Measurements from ENCODE around the gene COMMD7.

The COMMD7 gene

GRCh38 chr20:32675223-32675975 is 67.9 kb downstream of the COMMD7 start:
- no peak for DNase-seq

- DNase-seq, result peak; percentile 53
Observed at GRCh38 chr20:32674362-32674789, 68.9 kb downstream of the COMMD7 start.

- DNase-seq, result no peak
Observed at GRCh38 chr20:32672982-32673851, 70.0 kb downstream of the COMMD7 start.

GRCh38 chr20:32672394-32672981 is 70.8 kb downstream of the COMMD7 start:
- DNase-seq, result no peak

- no peak for DNase-seq
Observed at GRCh38 chr20:32670773-32671455, 72.4 kb downstream of the COMMD7 start.

GRCh38 chr20:32667027-32667426 is 76.2 kb downstream of the COMMD7 start:
- DNase-seq, result no peak

GRCh38 chr20:32664678-32665159 is 78.5 kb downstream of the COMMD7 start:
- no peak for DNase-seq

GRCh38 chr20:32664012-32664677 is 79.1 kb downstream of the COMMD7 start:
- no peak for DNase-seq

GRCh38 chr20:32663335-32664011 is 79.8 kb downstream of the COMMD7 start:
- DNase-seq, result no peak

GRCh38 chr20:32661820-32662528 is 81.3 kb downstream of the COMMD7 start:
- DNase-seq, result no peak

GRCh38 chr20:32660661-32661060 is 82.6 kb downstream of the COMMD7 start:
- no peak for DNase-seq

GRCh38 chr20:32656827-32657226 is 86.4 kb downstream of the COMMD7 start:
- no peak for DNase-seq

GRCh38 chr20:32655903-32656512 is 87.3 kb downstream of the COMMD7 start:
- no peak for DNase-seq

- DNase-seq, result peak; percentile 77
Observed at GRCh38 chr20:32652739-32653526, 90.3 kb downstream of the COMMD7 start.
